BJ (cell line): ENCODE measurements around the gene ZNF554. TPM values are rescaled to one million over a fixed set of nuclear protein-coding genes. Genes with fewer than 3 reads are reported as not detected.
A peak's percentile ranks its signal among the peaks of the same experiment; 100 is the strongest.
"Not testable (repeated sequence)": the region's sequence is repeated elsewhere in the genome, so short reads cannot be mapped to it uniquely, and the experiment has no call there.

Experiments used
- CTCF ChIA-PET: fragments of 350-600 bp; formaldehyde crosslinking; extraction: SDS; loops from one replicate; lab custom pipeline; 2021; ENCODE audit warnings: antibody characterized with exemption, inconsistent platforms; lab: Yijun Ruan, JAX
- POLR2A ChIA-PET: fragments of 300-600 bp; sonication (Branson Sonifier 250); formaldehyde crosslinking; extraction: SDS; loops from one replicate; lab custom pipeline; 2021; ENCODE audit warnings: antibody characterized with exemption; lab: Charles Lee
- DNase-seq: peaks from one replicate; pipeline ENCODE4 v3.0.0-alpha.2; 2011; ENCODE audit warnings: low read depth
- H3K27me3 ChIP-seq: 2 replicates; pipeline ENCODE4 v1.6.0; 2011; ENCODE audit warnings: low read length; ENCODE audit not compliant: control insufficient read depth, insufficient read depth
- H3K36me3 ChIP-seq: 2 replicates; pipeline ENCODE4 v1.5.1; 2011; ENCODE audit warnings: low read length; ENCODE audit not compliant: control insufficient read depth, insufficient read depth
- H3K4me3 ChIP-seq: 2 replicates; pipeline ENCODE4 v1.5.1; 2011; ENCODE audit warnings: low read depth, mild to moderate bottlenecking, control low read depth, low read length
- polyA plus RNA-seq: library from polyadenylated mRNA; depleted of rRNA; stranded (reverse); fragments of >200 nt; gene quantifications from 2 replicates; pipeline ENCODE4 v1.2.3, GENCODE V29; 2011
- TF ChIP-seq, protein P1 (sequence below): IDR thresholded peaks from 2 replicates; pipeline ENCODE4 v1.5.1; 2011; ENCODE audit warnings: low read depth, mild to moderate bottlenecking, control low read depth, inconsistent platforms, low read length, moderate library complexity; ENCODE audit not compliant: insufficient read depth

Gene ZNF554
- polyA plus RNA-seq, 1 experiment: 2.1 TPM

DNA sequence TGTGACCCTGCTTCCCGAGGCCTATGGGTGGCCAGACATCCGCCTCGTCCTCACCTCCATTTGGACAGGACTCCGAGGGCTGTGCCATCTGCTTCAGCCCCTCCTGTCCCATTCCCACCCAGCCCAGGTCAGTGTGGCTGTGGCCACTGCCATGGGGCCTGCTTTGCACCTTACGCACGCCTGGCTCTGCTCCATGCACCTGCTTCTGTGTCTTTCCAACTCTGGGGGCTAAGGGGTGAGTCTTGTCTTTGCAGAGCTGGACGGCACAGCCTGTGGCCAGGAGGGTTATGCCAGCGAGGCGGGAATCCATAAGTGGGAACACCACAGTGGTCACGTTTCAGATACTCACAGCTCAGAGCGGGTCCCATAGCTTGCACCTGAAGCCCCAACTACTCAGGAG is 5.2 kb upstream of the ZNF554 start:
- Histone ChIP-seq H3K36me3 (peaks cover 15% of the 10 kb centered on the region), H3K4me3 (no peak overlapping the region), H3K27me3 (no peaks in the 10 kb centered on the region)
- CTCF ChIA-PET: interaction anchor here (1.1 kb wide), 1 partner anchor 44 kb away, joined by 3 read pairs; no protein-coding TSS in a partner anchor
- POLR2A ChIA-PET: no interaction called here
- no peak for DNase-seq
- TF ChIP-seq, protein P1, sequence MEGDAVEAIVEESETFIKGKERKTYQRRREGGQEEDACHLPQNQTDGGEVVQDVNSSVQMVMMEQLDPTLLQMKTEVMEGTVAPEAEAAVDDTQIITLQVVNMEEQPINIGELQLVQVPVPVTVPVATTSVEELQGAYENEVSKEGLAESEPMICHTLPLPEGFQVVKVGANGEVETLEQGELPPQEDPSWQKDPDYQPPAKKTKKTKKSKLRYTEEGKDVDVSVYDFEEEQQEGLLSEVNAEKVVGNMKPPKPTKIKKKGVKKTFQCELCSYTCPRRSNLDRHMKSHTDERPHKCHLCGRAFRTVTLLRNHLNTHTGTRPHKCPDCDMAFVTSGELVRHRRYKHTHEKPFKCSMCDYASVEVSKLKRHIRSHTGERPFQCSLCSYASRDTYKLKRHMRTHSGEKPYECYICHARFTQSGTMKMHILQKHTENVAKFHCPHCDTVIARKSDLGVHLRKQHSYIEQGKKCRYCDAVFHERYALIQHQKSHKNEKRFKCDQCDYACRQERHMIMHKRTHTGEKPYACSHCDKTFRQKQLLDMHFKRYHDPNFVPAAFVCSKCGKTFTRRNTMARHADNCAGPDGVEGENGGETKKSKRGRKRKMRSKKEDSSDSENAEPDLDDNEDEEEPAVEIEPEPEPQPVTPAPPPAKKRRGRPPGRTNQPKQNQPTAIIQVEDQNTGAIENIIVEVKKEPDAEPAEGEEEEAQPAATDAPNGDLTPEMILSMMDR: no peak

DNA sequence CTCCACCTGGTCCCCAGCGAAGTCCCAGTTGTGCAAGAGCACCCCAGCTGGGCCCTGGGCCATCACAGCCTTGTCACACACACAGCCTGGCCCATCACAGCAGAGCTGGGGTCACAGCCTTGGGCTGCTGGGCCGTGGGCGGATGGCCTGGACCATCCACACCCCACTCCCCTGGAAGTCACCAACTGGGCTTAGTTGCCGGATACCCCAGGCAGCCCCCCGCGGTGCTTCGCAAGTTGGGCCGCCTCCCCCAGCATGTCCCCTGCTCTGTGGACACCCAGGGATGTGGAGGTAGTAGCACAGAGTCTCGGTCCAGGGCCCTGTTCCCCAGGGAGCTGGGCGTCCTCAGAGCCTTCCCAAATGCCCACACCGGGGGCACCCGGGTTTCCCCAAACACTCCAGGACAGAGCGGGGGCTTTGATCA is 4.5 kb upstream of the ZNF554 start:
- ChIA-PET CTCF (no interaction called here), POLR2A (no interaction called here)
- no peaks in the 10 kb centered on the region for H3K27me3 ChIP-seq
- TF ChIP-seq, protein P1: no peak
- DNase-seq: no peak
- H3K4me3 ChIP-seq: no peak overlapping the region
- peaks cover 8% of the 10 kb centered on the region for H3K36me3 ChIP-seq

DNA sequence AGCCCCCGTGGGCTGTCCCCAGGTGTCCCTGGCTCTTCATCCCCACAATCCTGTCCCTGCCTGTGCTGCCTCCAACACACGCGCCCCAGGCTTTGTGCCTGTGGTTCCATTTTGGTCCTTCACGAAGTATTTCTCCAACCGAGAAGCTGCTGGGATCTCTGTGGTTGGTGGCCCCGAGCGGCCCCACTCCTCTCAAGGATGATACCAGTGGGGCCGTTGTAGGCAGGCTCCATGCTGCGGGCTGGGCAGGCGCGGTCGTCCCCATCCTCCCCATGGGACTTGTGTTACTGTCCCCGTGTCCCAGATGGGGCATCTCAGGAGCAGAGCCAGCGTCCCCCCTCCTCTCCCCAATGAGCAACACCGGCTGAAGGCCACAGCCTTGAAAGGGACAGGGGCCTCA is 3.7 kb upstream of the ZNF554 start:
- no peak for DNase-seq
- no peak overlapping the region for H3K4me3 ChIP-seq
- H3K27me3 ChIP-seq: no peaks in the 10 kb centered on the region
- TF ChIP-seq, protein P1: no peak
- POLR2A ChIA-PET: no interaction called here
- H3K36me3 ChIP-seq: peaks cover 5% of the 10 kb centered on the region; the same call in 1 of the 2 replicates
- CTCF ChIA-PET: no interaction called here

DNA sequence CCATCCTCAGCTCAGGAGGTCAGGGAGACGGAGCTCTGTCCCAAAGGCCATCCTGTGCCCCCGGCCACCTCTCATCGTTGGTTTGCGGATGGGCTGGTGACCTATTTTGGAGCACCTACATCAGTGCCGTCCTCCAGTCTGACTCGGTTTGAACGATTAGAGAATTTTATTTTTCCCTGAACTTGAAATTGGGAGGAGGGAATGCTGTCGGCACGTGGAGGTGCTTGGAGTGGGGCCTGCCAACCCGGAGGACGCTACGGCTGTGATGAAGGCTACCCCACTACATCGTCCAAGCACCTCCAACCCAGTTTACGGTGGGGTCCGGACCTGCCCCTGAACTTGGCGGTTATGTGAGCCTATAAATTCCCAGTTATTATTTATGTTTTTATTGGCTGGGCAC is 3.0 kb upstream of the ZNF554 start:
- H3K27me3 ChIP-seq: no peaks in the 10 kb centered on the region
- TF ChIP-seq, protein P1: no peak
- no peak for DNase-seq
- peaks cover 5% of the 10 kb centered on the region; the same call in 1 of the 2 replicates for H3K36me3 ChIP-seq
- CTCF ChIA-PET: no interaction called here
- no peak overlapping the region for H3K4me3 ChIP-seq
- POLR2A ChIA-PET: no interaction called here

DNA sequence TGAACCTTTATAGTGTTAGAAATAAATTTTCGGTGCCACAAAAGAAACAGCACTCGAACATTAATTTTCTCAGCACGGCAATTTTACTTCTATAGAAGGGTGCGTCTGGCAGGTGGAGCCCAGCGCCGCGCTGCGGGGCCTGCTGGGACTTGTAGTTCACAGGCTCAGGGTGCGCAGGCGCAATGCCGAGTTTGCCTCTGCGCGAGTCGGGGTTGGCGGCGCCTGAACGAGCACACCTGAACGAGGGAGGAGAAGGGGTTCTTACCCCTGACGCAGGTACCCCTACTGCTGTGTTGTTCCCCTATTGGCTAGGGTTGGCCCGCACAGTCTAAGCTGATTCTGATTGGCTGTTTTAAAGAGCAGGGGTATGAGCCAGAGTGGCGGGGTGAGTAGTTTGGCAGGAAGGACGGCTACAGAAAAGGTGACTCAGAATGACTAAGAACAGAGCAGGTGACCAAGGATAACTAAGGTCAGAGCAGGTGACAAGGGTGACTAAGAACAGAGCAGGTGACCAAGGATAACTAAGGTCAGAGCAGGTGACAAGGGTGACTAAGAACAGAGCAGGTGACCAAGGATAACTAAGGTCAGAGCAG is 2.3 kb upstream of the ZNF554 start:
- H3K36me3 ChIP-seq, CTCF ChIA-PET, H3K27me3 ChIP-seq, H3K4me3 ChIP-seq, DNase-seq, POLR2A ChIA-PET: not testable (repeated sequence)

DNA sequence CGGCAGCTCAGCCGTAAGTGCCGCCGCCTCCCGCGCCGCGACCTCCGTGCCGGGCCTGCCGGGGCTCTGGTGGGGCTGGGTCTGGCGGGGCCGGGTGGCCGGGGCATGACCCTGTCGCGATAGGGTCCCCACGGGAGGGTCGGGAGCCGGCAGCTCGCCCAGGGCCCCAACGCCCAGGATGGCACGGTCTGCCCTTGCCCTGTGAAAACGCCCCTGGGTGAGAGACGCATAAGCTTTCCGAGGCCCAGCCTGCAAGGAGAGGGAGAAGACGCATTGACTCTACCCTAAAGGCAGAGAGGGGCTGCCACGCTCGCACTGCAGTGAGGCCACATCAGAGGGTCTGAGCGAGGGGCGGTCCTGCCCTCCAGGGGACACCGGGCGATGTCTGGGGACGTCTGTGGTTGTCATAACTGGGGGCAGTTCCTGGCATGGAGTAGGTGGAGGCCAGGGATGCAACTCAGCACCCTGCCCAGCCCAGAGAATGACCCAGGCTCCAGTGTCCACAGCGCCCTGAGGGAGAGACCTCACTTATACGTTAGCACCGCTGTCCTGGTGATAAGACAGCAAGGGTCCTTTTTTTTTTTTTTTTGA is 539 bp downstream of the ZNF554 start:
- H3K4me3 ChIP-seq: peak overlapping the region; percentile 48
- H3K36me3 ChIP-seq: peaks cover 1% of the 10 kb centered on the region; the same call in 1 of the 2 replicates
- ChIA-PET POLR2A (no interaction called here), CTCF (interaction anchor here (0.7 to 1.9 kb wide), 5 partner anchors 15 to 1777 kb away, joined by 3 to 9 read pairs (median 4); no protein-coding TSS in a partner anchor)
- DNase-seq: no peak
- TF ChIP-seq, protein P1: no peak
- H3K27me3 ChIP-seq: no peaks in the 10 kb centered on the region
